Measurements from ENCODE around the gene SH3RF1. TPM values are rescaled to one million over a fixed set of nuclear protein-coding genes. Genes with fewer than 3 reads are reported as not detected.
"Not testable (repeated sequence)": the region's sequence is repeated elsewhere in the genome, so short reads cannot be mapped to it uniquely, and the experiment has no call there.

SH3RF1 gene
- total RNA-seq, 1 experiment from 2014 or later, result 11.5 TPM

DNA sequence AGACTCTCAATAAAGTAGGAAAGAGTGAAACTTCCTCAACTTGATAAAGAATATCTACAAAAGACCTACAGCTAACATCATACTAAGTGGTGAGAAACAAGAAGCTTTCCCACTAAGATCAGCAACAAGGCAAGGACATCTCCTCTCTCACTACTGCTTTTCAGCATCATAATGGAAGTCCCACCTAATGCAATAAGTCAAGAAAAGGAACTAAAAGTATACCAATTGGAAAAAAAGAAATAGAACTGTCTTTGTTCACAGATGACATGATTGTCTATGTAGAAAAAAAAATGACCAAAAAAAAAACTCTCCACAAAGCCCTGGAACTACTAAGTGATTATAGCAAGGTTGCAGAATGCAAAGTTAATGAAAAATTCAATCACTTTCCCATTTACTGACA is 25.1 kb upstream of the SH3RF1 start:
- BruUV-seq (replicated peaks), result no TSS peak
- H3K27me3 ChIP-seq (ENCODE audit: control insufficient read depth, insufficient read depth, low read length), result no peaks in the 10 kb centered on the region
- CTCF ChIA-PET, result no interaction called here
- H3K4me1 ChIP-seq (ENCODE audit: control insufficient read depth, insufficient read depth, low read length), result no peaks in the 10 kb centered on the region
- intact Hi-C loops (cut with micrococcal nuclease; ENCODE audit: unreplicated experiment), result no loop called here
- POLR2A ChIA-PET, result no interaction called here
- TF ChIP-seq TCF7L2 (IDR thresholded peaks at IDR 0.05; ENCODE audit: low read depth, low read length), result no peak
- TF ChIP-seq CTCF (IDR thresholded peaks at IDR 0.05), result no peak
- TF ChIP-seq POLR2AphosphoS5 (IDR thresholded peaks at IDR 0.05; ENCODE audit: low read depth, low read length), result no peak
- no peak for TF ChIP-seq REST (IDR thresholded peaks at IDR 0.05; ENCODE audit: insufficient read depth in 1 of 2, low read depth in 2 of 2, low read length in 1 of 2)
- no peak for TF ChIP-seq SIN3A (IDR thresholded peaks at IDR 0.05; ENCODE audit: borderline replicate concordance, insufficient read depth, low read depth, low read length)
- no peak overlapping the region for H3K4me3 ChIP-seq (ENCODE audit: low read depth in 2 of 2, low read length in 2 of 2)
- in situ Hi-C loops (cut with HindIII; ENCODE audit: low pct_unique_long_range_greater_than_20kb, low sequenced_read_pairs), result no loop called here
- no peaks in the 10 kb centered on the region for H3K36me3 ChIP-seq (ENCODE audit: control insufficient read depth, insufficient read depth, low read length)
- no peak for ATAC-seq
- H3K27ac ChIP-seq (ENCODE audit: low read length), result no peak overlapping the region
- no peaks in the 10 kb centered on the region for H3K9me3 ChIP-seq (ENCODE audit: control insufficient read depth, insufficient read depth, low read depth, low read length)
- no peak for DNase-seq (ENCODE audit: low read depth, low spot score)

DNA sequence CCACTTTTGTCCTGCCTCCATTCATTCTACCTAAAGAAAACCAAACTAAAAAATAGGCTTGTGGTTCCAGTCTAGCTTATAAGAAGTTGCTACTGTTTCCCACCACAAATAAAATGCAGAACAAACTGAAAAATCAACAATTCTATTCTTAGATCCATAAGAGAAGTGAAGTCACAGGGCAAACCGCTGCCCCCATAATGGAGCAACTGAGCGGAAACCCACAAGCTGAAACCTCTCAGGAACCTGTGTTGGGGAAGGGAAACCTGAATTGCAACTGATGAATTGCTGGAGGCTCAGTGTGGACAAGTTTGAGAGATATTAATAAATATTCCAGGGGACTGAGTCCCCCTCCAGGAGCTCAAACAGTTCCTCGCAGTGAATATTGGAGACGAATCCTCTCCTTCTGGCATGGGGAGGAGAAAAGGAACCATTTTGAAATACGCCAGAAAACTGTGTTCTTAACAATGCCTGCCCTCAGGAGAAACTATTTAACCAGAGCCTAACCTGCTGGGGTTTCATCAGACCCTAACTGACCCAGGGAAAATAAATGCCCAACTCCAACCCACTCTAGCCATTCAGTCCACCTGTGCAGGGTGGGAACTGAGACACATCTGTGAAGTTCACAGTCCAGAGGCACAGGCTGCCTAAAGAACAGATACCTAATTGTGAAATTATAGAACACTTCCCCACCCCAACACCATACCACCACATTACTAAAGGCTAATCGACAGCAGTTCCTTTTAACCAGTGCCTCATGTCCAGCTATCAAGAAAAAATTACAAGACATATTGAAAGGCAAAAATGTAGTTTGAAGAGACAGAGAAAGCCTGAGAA is 22.8 kb upstream of the SH3RF1 start:
- no TSS peak for BruUV-seq (replicated peaks)
- H3K9me3 ChIP-seq (ENCODE audit: control insufficient read depth, insufficient read depth, low read depth, low read length), result no peaks in the 10 kb centered on the region
- H3K27ac ChIP-seq (ENCODE audit: low read length), result no peak overlapping the region
- ChIA-PET CTCF (interaction anchor here (0.7 kb wide), 1 partner anchor 8 kb away, joined by 3 read pairs; no protein-coding TSS in a partner anchor), POLR2A (no interaction called here)
- no peaks in the 10 kb centered on the region for H3K4me1 ChIP-seq (ENCODE audit: control insufficient read depth, insufficient read depth, low read length)
- ATAC-seq, result no peak
- in situ Hi-C loops (cut with HindIII; ENCODE audit: low pct_unique_long_range_greater_than_20kb, low sequenced_read_pairs) (no loop called here), intact Hi-C loops (cut with micrococcal nuclease; ENCODE audit: unreplicated experiment) (no loop called here)
- H3K27me3 ChIP-seq (ENCODE audit: control insufficient read depth, insufficient read depth, low read length), result no peaks in the 10 kb centered on the region
- no peak for TF ChIP-seq CTCF (IDR thresholded peaks at IDR 0.05)
- no peak for TF ChIP-seq POLR2AphosphoS5 (IDR thresholded peaks at IDR 0.05; ENCODE audit: low read depth, low read length)
- no peak for DNase-seq (ENCODE audit: low read depth, low spot score)
- no peaks in the 10 kb centered on the region for H3K36me3 ChIP-seq (ENCODE audit: control insufficient read depth, insufficient read depth, low read length)
- H3K4me3 ChIP-seq (ENCODE audit: low read depth in 2 of 2, low read length in 2 of 2), result no peak overlapping the region

- H3K4me3 ChIP-seq (ENCODE audit: low read depth in 2 of 2, low read length in 2 of 2); BruUV-seq (replicated peaks); CTCF ChIA-PET; H3K36me3 ChIP-seq (ENCODE audit: control insufficient read depth, insufficient read depth, low read length); in situ Hi-C loops (cut with HindIII; ENCODE audit: low pct_unique_long_range_greater_than_20kb, low sequenced_read_pairs); H3K4me1 ChIP-seq (ENCODE audit: control insufficient read depth, insufficient read depth, low read length); intact Hi-C loops (cut with micrococcal nuclease; ENCODE audit: unreplicated experiment); ATAC-seq; H3K27me3 ChIP-seq (ENCODE audit: control insufficient read depth, insufficient read depth, low read length); DNase-seq (ENCODE audit: low read depth, low spot score); POLR2A ChIA-PET; H3K9me3 ChIP-seq (ENCODE audit: control insufficient read depth, insufficient read depth, low read depth, low read length); H3K27ac ChIP-seq (ENCODE audit: low read length): not testable (repeated sequence)
These were observed 17.2 kb upstream of the SH3RF1 start for GRCh38 chr4:169287983-169288382.
